B cell (primary cell): Measurements from ENCODE around the gene CDCA7. TPM values are rescaled to one million over a fixed set of nuclear protein-coding genes. Genes with fewer than 3 reads are reported as not detected.

Experiments used
- ATAC-seq: fragments of 200-7000 bp; cut with Tn5 transposase; one replicate; pipeline ENCODE4 v1.10.0; 2021; ENCODE audit warnings: low read depth, mild to moderate bottlenecking, moderate number of reproducible peaks, moderate library complexity
- CTCF ChIA-PET: fragments of 350-600 bp; sonication (Branson Sonifier 250); formaldehyde crosslinking; loops from one replicate; lab custom pipeline; 2021; ENCODE audit warnings: antibody characterized with exemption, inconsistent platforms; lab: Charles Lee
- POLR2A ChIA-PET: fragments of 350-600 bp; sonication (Branson Sonifier 250); formaldehyde crosslinking; loops from one replicate; lab custom pipeline; 2021; ENCODE audit warnings: antibody characterized with exemption; lab: Charles Lee
- DNase-seq: peaks from one replicate; pipeline ENCODE4 v3.0.0; 2013
- H2AFZ ChIP-seq: 2 replicates; pipeline ENCODE4 v1.6.1; 2012; ENCODE audit warnings: mild to moderate bottlenecking, low read depth, low read length; ENCODE audit not compliant: insufficient read depth, poor library complexity, severe bottlenecking
- H3K27ac ChIP-seq, 2 donors: 1 replicate in 1 of 2; 2 replicates in 1 of 2; pipeline ENCODE4 v1.5.1; 2012 to 2013; ENCODE audit warnings: low read length in 2 of 2, mild to moderate bottlenecking in 2 of 2, moderate library complexity in 1 of 2
- H3K27me3 ChIP-seq, 4 experiments: fragments of 200-600 bp in 1 of 4; sonication (generic) in 1 of 4; replicated peaks in 1 of 4; 1 replicate in 2 of 4; 2 replicates in 2 of 4; pipeline versions ENCODE4 v1.6.1 to v1.7.0; 2013 to 2016; ENCODE audit warnings: low read length in 3 of 4, mild to moderate bottlenecking in 2 of 4, mixed read lengths in 1 of 4, moderate library complexity in 1 of 4; ENCODE audit not compliant: insufficient read depth in 4 of 4, control insufficient read depth in 3 of 4; ENCODE audit errors: control extremely low read depth in 1 of 4
- H3K36me3 ChIP-seq, 2 experiments: replicated peaks in 1 of 2; 1 replicate in 1 of 2; 2 replicates in 1 of 2; pipeline versions ENCODE4 v1.6.1 to v1.7.1; 2013; ENCODE audit warnings: low read length in 1 of 2; ENCODE audit not compliant: insufficient read depth in 2 of 2, control insufficient read depth in 1 of 2; ENCODE audit errors: control extremely low read depth in 1 of 2, extremely low read depth in 1 of 2
- H3K4me1 ChIP-seq, 2 donors: fragments of 200-600 bp in 1 of 2; sonication (generic) in 1 of 2; 1 replicate in 1 of 2; 2 replicates in 1 of 2; pipeline versions ENCODE4 v1.5.1 to v1.6.1; 2013 to 2017; ENCODE audit warnings: low read length in 2 of 2; ENCODE audit not compliant: control insufficient read depth in 2 of 2, insufficient read depth in 2 of 2
- H3K4me2 ChIP-seq: replicated peaks from 2 replicates; pipeline ENCODE3; 2012; ENCODE audit warnings: mild to moderate bottlenecking, low read depth, low read length; ENCODE audit not compliant: poor library complexity, severe bottlenecking
- H3K4me3 ChIP-seq, 5 experiments: fragments of 200-600 bp in 1 of 5; sonication (generic) in 1 of 5; 1 replicate in 3 of 5; 2 replicates in 2 of 5; pipeline versions ENCODE4 v1.5.1 to v1.7.0; 2011 to 2016; ENCODE audit warnings: low read length in 4 of 5, mild to moderate bottlenecking in 4 of 5, low read depth in 2 of 5, control low read depth in 1 of 5, moderate library complexity in 1 of 5; ENCODE audit not compliant: insufficient read depth in 1 of 5; ENCODE audit errors: control extremely low read depth in 1 of 5, extremely low read depth in 1 of 5
- H3K79me2 ChIP-seq: fragments of 200-600 bp; sonication (generic); one replicate; pipeline ENCODE4 v1.6.0; 2016; ENCODE audit warnings: low read length; ENCODE audit not compliant: control insufficient read depth, insufficient read depth
- H3K9ac ChIP-seq: fragments of 200-600 bp; sonication (generic); 2 replicates; pipeline ENCODE4 v1.6.1; 2017; ENCODE audit warnings: mild to moderate bottlenecking, low read length, moderate library complexity
- H3K9me3 ChIP-seq, 3 donors: one replicate each; pipeline versions ENCODE4 v1.6.1 to v1.7.1; 2013; ENCODE audit warnings: low read length in 2 of 3; ENCODE audit not compliant: control insufficient read depth in 2 of 3, insufficient read depth in 1 of 3; ENCODE audit errors: control extremely low read depth in 1 of 3
- H4K20me1 ChIP-seq: 2 replicates; pipeline ENCODE4 v1.6.0; 2012; ENCODE audit warnings: mild to moderate bottlenecking, low read length; ENCODE audit not compliant: insufficient read depth, control insufficient read depth, poor library complexity, severe bottlenecking
- H3K27ac Mint-ChIP-seq: one replicate; pipeline ENCODE4 v1.8.0; 2021; ENCODE audit warnings: mixed read lengths
- H3K27me3 Mint-ChIP-seq: one replicate; pipeline ENCODE4 v1.8.0; 2021; ENCODE audit warnings: mixed read lengths
- H3K4me1 Mint-ChIP-seq: one replicate; pipeline ENCODE4 v1.8.0; 2021; ENCODE audit warnings: mixed read lengths
- H3K4me3 Mint-ChIP-seq: one replicate; pipeline ENCODE4 v1.8.0; 2021; ENCODE audit warnings: mixed read lengths
- H3K9me3 Mint-ChIP-seq: one replicate; pipeline ENCODE4 v1.8.0; 2022; ENCODE audit warnings: mixed read lengths; ENCODE audit not compliant: insufficient read depth
- CTCF ChIP-seq: fragments of 200-600 bp; IDR thresholded peaks from one replicate; pipeline ENCODE4 v1.8.0; 2022; ENCODE audit warnings: antibody characterized with exemption, mild to moderate bottlenecking
- EZH2 ChIP-seq: IDR thresholded peaks from 2 replicates; pipeline ENCODE4 v1.6.1; 2012; ENCODE audit warnings: borderline replicate concordance, low read depth, mild to moderate bottlenecking, moderate library complexity, low read length; ENCODE audit not compliant: insufficient read depth, poor library complexity, severe bottlenecking
- WGBS: methylation state at CpG from one replicate; pipeline ENCODE4 v1.1.5; 2013; ENCODE audit warnings: missing lambda C conversion rate; ENCODE audit not compliant: insufficient coverage; 5-methylcytosine and 5-hydroxymethylcytosine counted together
- intact Hi-C: fragments of 100-400 bp; cut with micrococcal nuclease; formaldehyde crosslinking; loops from one replicate; pipeline ENCODE4 v1.10.0; 2022
- polyA plus RNA-seq: library from polyadenylated mRNA; depleted of rRNA; stranded (reverse); fragments of >200 nt; gene quantifications from 2 replicates; pipeline ENCODE4 v1.2.3, GENCODE V29; 2012
- total RNA-seq, 2 donors: library from RNA; stranded (reverse); fragments of 120-200 nt in 1 of 2; gene quantifications; 1 replicate in 1 of 2; 2 replicates in 1 of 2; pipeline versions ENCODE4 v1.2.3 to v1.2.4, GENCODE V29; 2013 to 2022

Gene CDCA7
- total and polyA plus RNA-seq, 2 donors (not counting 1 experiment from before 2014, with no cell fraction given) = 2.4 to 3.2 TPM

GRCh38 chr2:173339807-173340206, 14.9 kb upstream of the CDCA7 start:
- WGBS = 97% methylated on average over 5 of the region's 8 CpGs
- ATAC-seq = no peak
- Histone ChIP-seq H3K79me2 (no peaks in the 10 kb centered on the region), H3K9ac (no peak overlapping the region), H3K27ac (no peak overlapping the region), H4K20me1 (no peaks in the 10 kb centered on the region), H3K27me3 (peaks cover 0 to 4% (median 0%) of the 10 kb centered on the region in 4 experiments), H3K4me2 (no peak overlapping the region), H3K4me1 (no peaks in the 10 kb centered on the region), H3K36me3 (no peaks in the 10 kb centered on the region), H3K4me3 (no peak overlapping the region), H2AFZ (no peak overlapping the region), H3K9me3 (peaks cover 0 to 8% (median 0%) of the 10 kb centered on the region in 3 donors)
- no peaks in the 10 kb centered on the region for H3K27me3 Mint-ChIP-seq
- peaks cover 8% of the 10 kb centered on the region for H3K9me3 Mint-ChIP-seq
- TF ChIP-seq EZH2 (no peak), CTCF (no peak)
- no peak overlapping the region for H3K27ac Mint-ChIP-seq
- CTCF ChIA-PET = no interaction called here
- no peak for DNase-seq
- no peaks in the 10 kb centered on the region for H3K4me1 Mint-ChIP-seq
- POLR2A ChIA-PET = no interaction called here
- H3K4me3 Mint-ChIP-seq = no peak overlapping the region
- intact Hi-C loops = no loop called here

- intact Hi-C loops = no loop called here
- no peak overlapping the region for H2AFZ ChIP-seq
- H3K27ac ChIP-seq = no peak overlapping the region
- no peak overlapping the region for H3K4me2 ChIP-seq
- ATAC-seq = no peak
- no peaks in the 10 kb centered on the region for H4K20me1 ChIP-seq
- H3K4me3 ChIP-seq = no peak overlapping the region
- peaks cover 0 to 25% (median 14%) of the 10 kb centered on the region in 3 donors for H3K9me3 ChIP-seq
- ChIA-PET POLR2A (interaction anchor here (0.7 kb wide), 1 partner anchor 9 kb away, joined by 4 read pairs; no protein-coding TSS in a partner anchor), CTCF (interaction anchor here (0.8 kb wide), 1 partner anchor 29 kb away, joined by 4 read pairs; no protein-coding TSS in a partner anchor)
- TF ChIP-seq EZH2 (no peak), CTCF (no peak)
- no peak overlapping the region for H3K27ac Mint-ChIP-seq
- H3K27me3 Mint-ChIP-seq = no peaks in the 10 kb centered on the region
- H3K9ac ChIP-seq = no peak overlapping the region
- no peaks in the 10 kb centered on the region for H3K36me3 ChIP-seq
- no peak for DNase-seq
- no peaks in the 10 kb centered on the region for H3K4me1 ChIP-seq
- 100% methylated on average over 1 of the region's 2 CpGs for WGBS
- no peak overlapping the region for H3K4me3 Mint-ChIP-seq
- H3K9me3 Mint-ChIP-seq = peaks cover 3% of the 10 kb centered on the region
- no peaks in the 10 kb centered on the region for H3K4me1 Mint-ChIP-seq
- peaks cover 0 to 3% (median 0%) of the 10 kb centered on the region in 4 experiments for H3K27me3 ChIP-seq
- no peaks in the 10 kb centered on the region for H3K79me2 ChIP-seq
These were observed 10.8 kb upstream of the CDCA7 start for GRCh38 chr2:173343921-173344320.
